ENCODE data around the gene POLK.

POLK gene

GRCh38 chr5:75626959-75627358 is 115.3 kb downstream of the POLK start:
- no peak for TF ChIP-seq CTCF (IDR thresholded peaks at IDR 0.05; ENCODE audit: borderline replicate concordance, insufficient read depth, low read depth, low read length)
- no peak overlapping the region for H3K4me3 ChIP-seq (ENCODE audit: low read depth, low read length)

- no peak for TF ChIP-seq CTCF (IDR thresholded peaks at IDR 0.05; ENCODE audit: borderline replicate concordance, insufficient read depth, low read depth, low read length)
- no peak overlapping the region for H3K4me3 ChIP-seq (ENCODE audit: low read depth, low read length)
Measured at GRCh38 chr5:75627801-75628200, 116.1 kb downstream of the POLK start.

- no peak for TF ChIP-seq CTCF (IDR thresholded peaks at IDR 0.05; ENCODE audit: borderline replicate concordance, insufficient read depth, low read depth, low read length)
- no peak overlapping the region for H3K4me3 ChIP-seq (ENCODE audit: low read depth, low read length)
Measured at GRCh38 chr5:75630875-75631274, 119.2 kb downstream of the POLK start.

GRCh38 chr5:75632321-75632720 is 120.6 kb downstream of the POLK start:
- no peak overlapping the region for H3K4me3 ChIP-seq (ENCODE audit: low read depth, low read length)
- no peak for TF ChIP-seq CTCF (IDR thresholded peaks at IDR 0.05; ENCODE audit: borderline replicate concordance, insufficient read depth, low read depth, low read length)

GRCh38 chr5:75637949-75638348 is 126.3 kb downstream of the POLK start:
- H3K4me3 ChIP-seq (ENCODE audit: low read depth, low read length): no peak overlapping the region
- no peak for TF ChIP-seq CTCF (IDR thresholded peaks at IDR 0.05; ENCODE audit: borderline replicate concordance, insufficient read depth, low read depth, low read length)

- TF ChIP-seq CTCF (IDR thresholded peaks at IDR 0.05; ENCODE audit: borderline replicate concordance, insufficient read depth, low read depth, low read length): no peak
- no peak overlapping the region for H3K4me3 ChIP-seq (ENCODE audit: low read depth, low read length)
Measured at GRCh38 chr5:75639535-75640311, 128.0 kb downstream of the POLK start.

- H3K4me3 ChIP-seq (ENCODE audit: low read depth, low read length): no peak overlapping the region
- no peak for TF ChIP-seq CTCF (IDR thresholded peaks at IDR 0.05; ENCODE audit: borderline replicate concordance, insufficient read depth, low read depth, low read length)
Measured at GRCh38 chr5:75640395-75640794, 128.7 kb downstream of the POLK start.

Measured in GM12875 (cell line).